Heart left ventricle (tissue), 16 donors: ENCODE data around the gene ERP29. TPM values are rescaled to one million over a fixed set of nuclear protein-coding genes. Genes with fewer than 3 reads are reported as not detected.
"Not testable (repeated sequence)": the region's sequence is repeated elsewhere in the genome, so short reads cannot be mapped to it uniquely, and the experiment has no call there.

Experiments used
- ATAC-seq, 4 donors: fragments of 200-7000 bp; cut with Tn5 transposase; one replicate each; pipeline ENCODE4 v1.9.1; 2020 to 2022; ENCODE audit warnings: moderate library complexity in 4 of 4, mild to moderate bottlenecking in 3 of 4, moderate number of reproducible peaks in 1 of 4
- DNase-seq, 5 donors: peaks; one replicate each; pipeline ENCODE4 v3.0.0-alpha.2; 2020
- H3K27ac ChIP-seq, 12 donors: fragments of 200-600 bp; sonication (generic) in 4 of 12; one replicate each; pipeline versions ENCODE4 v1.5.0 to v1.8.0; 2016 to 2022; ENCODE audit warnings: mild to moderate bottlenecking in 2 of 12
- H3K27me3 ChIP-seq, 9 donors: fragments of 200-600 bp; sonication (generic) in 2 of 9; one replicate each; pipeline versions ENCODE4 v1.5.1 to v1.8.0; 2016 to 2022; ENCODE audit warnings: mild to moderate bottlenecking in 3 of 9
- H3K36me3 ChIP-seq, 9 donors: fragments of 200-600 bp; sonication (generic) in 2 of 9; one replicate each; pipeline versions ENCODE4 v1.5.0 to v1.8.0; 2018 to 2022; ENCODE audit warnings: mild to moderate bottlenecking in 2 of 9
- H3K4me1 ChIP-seq, 12 donors: fragments of 200-600 bp; sonication (generic) in 4 of 12; one replicate each; pipeline versions ENCODE4 v1.5.0 to v1.8.0; 2016 to 2022; ENCODE audit warnings: mild to moderate bottlenecking in 3 of 12
- H3K4me3 ChIP-seq, 12 donors: fragments of 200-600 bp; sonication (generic) in 4 of 12; one replicate each; pipeline versions ENCODE4 v1.5.0 to v1.8.0; 2017 to 2022; ENCODE audit warnings: mild to moderate bottlenecking in 9 of 12, moderate library complexity in 4 of 12
- H3K9me3 ChIP-seq, 12 donors: fragments of 200-600 bp; sonication (generic) in 4 of 12; one replicate each; pipeline versions ENCODE4 v1.5.0 to v1.8.0; 2016 to 2022; ENCODE audit warnings: mild to moderate bottlenecking in 1 of 12
- POLR2A ChIP-seq, 2 donors: fragments of 450-650 bp; IDR thresholded peaks; one replicate each; pipeline ENCODE4 v1.6.1; 2017; ENCODE audit warnings: antibody characterized with exemption in 2 of 2, mild to moderate bottlenecking in 2 of 2, moderate library complexity in 2 of 2
- WGBS, 4 donors: extraction: QIAGEN DNeasy Blood & Tissue Kit in 2 of 4; methylation state at CpG; one replicate each; pipeline versions ENCODE4 v1.1.5 to v1.1.7; 2013 to 2018; 5-methylcytosine and 5-hydroxymethylcytosine counted together
- intact Hi-C, 10 donors: fragments of 100-400 bp; cut with DNase I; formaldehyde crosslinking; loops; one replicate each; pipeline versions ENCODE4 v1.11.1 to v1.14.2; 2022
- polyA plus RNA-seq, 2 donors: library from polyadenylated mRNA; stranded (reverse); fragments of 200-250 nt; gene quantifications; one replicate each; pipeline ENCODE4 v1.2.3, GENCODE V29; 2013
- total RNA-seq, 9 donors: library from RNA; depleted of rRNA in 2 of 9; stranded (reverse); fragments of >200 nt in 2 of 9; fragmentation: NEBNext Ultra II Directional in 3 of 9; extraction: Animal tissue kit (Norgen Biotek cat#: 25700) in 3 of 9; gene quantifications; one replicate each; pipeline versions ENCODE4 v1.1.0 to v1.2.4, GENCODE V29; 2016 to 2023
- TF ChIP-seq, protein P1 (sequence below), 12 donors: fragments of 200-600 bp; sonication (generic) in 4 of 12; IDR thresholded peaks; one replicate each; pipeline versions ENCODE4 v1.5.0 to v1.8.0; 2018 to 2022; ENCODE audit warnings: antibody characterized with exemption in 12 of 12, mild to moderate bottlenecking in 5 of 12
- donor health status: ischemic (EF 13 %, LVEDD 7.1; RV severe dilation, severe dysfunction).
- donor health status: healthy with polysubstance abuse.
- donor health status: DM: no; HTN: yes; CAD: no.
- donor health status: DM: no; HTN: no; CAD: no.
- donor health status: ischemic (EF 25% LVEDD 6.9; RV normal size, moderate dysfunction).
- donor health status: ischemic (EF 25% LVEDD 5.7; RV mildly dilated, moderate dysfunction).
- donor health status: healthy.
- donor health status: DM: yes; HTN: yes; CAD: no.
- donor health status: ischemic (EF 35%, LVEDD 5.7; RV mildly dilated, moderate dysfunction).
- donor health status: nonischemic (EF 11% LVEDD 7.7; RV severe dilation, severe dysfunction).
- donor health status: DM: yes; HTN: yes; CAD: no.
- donor health status: PGD.
- donor health status: ischemic (EF 29% LVEDD 5.4; RV normal size, mild dysfunction).
- donor health status: nonischemic (EF 23%, LVEDD 6.1; RV moderate dilation, normal function).

ERP29 gene
- total and polyA plus RNA-seq, 11 donors: 22.5 to 92.5 (median 55.9) TPM

DNA sequence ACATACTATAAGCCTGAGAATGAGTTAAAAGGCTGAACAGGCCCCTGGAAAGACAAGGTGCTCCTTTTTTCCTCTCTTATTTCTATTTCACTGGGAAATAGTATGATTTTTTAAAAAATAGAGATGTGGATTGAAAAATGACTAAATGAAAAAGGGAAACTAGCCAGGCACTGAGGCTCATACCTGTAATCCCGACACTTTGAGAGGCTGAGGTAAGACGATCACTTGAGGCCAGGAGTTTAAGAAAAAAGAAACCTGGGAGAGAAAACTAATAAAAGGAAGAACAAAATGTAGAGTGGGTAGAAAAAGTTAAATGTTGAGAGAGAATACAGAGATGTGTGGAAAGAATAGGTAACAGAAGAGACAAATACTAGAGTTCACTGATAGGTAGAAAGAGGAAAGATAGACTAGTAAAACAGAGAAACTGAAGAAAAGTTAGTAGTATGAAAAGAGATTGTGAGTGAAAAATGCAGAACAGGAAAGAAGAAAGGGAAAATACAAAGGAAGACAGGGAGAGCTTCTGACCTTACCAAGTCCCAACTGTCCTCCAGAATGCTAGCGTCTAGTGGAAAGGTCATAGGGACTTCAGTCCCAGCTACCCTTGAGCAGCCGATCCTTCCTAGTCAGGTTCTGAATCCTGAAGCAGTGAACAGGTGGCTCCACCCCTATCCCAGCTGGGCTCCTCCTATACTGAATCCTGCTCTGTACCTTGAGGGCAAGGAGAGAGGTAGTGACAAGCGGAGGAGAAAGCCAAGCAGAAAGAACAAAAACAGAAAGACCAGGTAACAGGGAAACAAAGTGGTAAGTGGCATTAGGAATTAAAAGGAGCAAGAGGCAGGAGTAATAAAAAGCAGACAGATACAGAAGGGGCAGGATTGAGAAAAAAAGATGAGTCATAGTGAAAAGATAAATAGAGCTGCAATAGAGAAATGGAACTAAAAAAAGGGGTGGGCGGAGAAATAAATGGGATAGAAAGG, 7.5 kb upstream of the ERP29 start:
- intact Hi-C loops: no loop called here
- 56 to 72% (median 62%) methylated on average over 6 of the region's 6 CpGs for WGBS, 4 donors
- no peaks in the 10 kb centered on the region for H3K9me3 ChIP-seq
- H3K27ac ChIP-seq: peak overlapping the region; percentile 18 to 84 (median 61)
- peaks cover 0 to 26% (median 0%) of the 10 kb centered on the region in 9 donors for H3K36me3 ChIP-seq
- H3K4me1 ChIP-seq: peaks cover 0 to 28% (median under 1%) of the 10 kb centered on the region in 12 donors
- TF ChIP-seq POLR2A (IDR thresholded peaks at IDR 0.05): no peak
- TF ChIP-seq, protein P1, sequence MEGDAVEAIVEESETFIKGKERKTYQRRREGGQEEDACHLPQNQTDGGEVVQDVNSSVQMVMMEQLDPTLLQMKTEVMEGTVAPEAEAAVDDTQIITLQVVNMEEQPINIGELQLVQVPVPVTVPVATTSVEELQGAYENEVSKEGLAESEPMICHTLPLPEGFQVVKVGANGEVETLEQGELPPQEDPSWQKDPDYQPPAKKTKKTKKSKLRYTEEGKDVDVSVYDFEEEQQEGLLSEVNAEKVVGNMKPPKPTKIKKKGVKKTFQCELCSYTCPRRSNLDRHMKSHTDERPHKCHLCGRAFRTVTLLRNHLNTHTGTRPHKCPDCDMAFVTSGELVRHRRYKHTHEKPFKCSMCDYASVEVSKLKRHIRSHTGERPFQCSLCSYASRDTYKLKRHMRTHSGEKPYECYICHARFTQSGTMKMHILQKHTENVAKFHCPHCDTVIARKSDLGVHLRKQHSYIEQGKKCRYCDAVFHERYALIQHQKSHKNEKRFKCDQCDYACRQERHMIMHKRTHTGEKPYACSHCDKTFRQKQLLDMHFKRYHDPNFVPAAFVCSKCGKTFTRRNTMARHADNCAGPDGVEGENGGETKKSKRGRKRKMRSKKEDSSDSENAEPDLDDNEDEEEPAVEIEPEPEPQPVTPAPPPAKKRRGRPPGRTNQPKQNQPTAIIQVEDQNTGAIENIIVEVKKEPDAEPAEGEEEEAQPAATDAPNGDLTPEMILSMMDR (IDR thresholded peaks at IDR 0.05): no peak
- no peaks in the 10 kb centered on the region for H3K27me3 ChIP-seq
- ATAC-seq (peak; percentile 71 to 90 (median 79)), DNase-seq (peak in 2 of 5 donors; percentile 56 to 57)
- H3K4me3 ChIP-seq: peak overlapping the region in 11 of 12 donors; percentile 19 to 49 (median 40)

DNA sequence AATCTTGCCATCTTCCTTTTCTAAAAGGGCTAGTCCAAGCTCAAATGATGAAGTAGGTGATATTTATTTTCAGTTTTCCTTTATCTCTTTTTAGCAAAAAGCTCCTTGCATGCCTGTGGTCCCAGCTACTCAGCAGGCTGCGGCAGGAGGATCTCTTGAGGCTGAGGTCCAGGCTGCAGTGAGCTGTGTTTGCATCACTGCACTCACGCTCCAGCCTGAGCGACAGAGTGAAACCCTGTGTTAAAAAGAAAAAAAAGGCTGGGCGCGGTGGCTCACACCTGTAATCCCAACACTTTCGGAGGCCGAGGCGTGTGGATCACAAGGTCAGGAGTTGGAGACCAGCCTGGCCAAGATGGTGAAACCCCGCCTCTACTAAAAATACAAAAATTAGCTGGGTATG, 5.3 kb upstream of the ERP29 start:
- 91 to 97% (median 96%) methylated on average over 9 of the region's 9 CpGs for WGBS, 4 donors
- no peak for DNase-seq
- Histone ChIP-seq H3K27me3 (no peaks in the 10 kb centered on the region), H3K4me1 (peaks cover 0 to 32% (median 15%) of the 10 kb centered on the region in 12 donors), H3K4me3 (no peak overlapping the region), H3K36me3 (peaks cover 0 to 9% (median 0%) of the 10 kb centered on the region in 9 donors), H3K9me3 (no peaks in the 10 kb centered on the region), H3K27ac (no peak overlapping the region)
- no peak for ATAC-seq
- no peak for TF ChIP-seq POLR2A (IDR thresholded peaks at IDR 0.05)
- TF ChIP-seq, protein P1 (IDR thresholded peaks at IDR 0.05): no peak
- intact Hi-C loops: no loop called here

DNA sequence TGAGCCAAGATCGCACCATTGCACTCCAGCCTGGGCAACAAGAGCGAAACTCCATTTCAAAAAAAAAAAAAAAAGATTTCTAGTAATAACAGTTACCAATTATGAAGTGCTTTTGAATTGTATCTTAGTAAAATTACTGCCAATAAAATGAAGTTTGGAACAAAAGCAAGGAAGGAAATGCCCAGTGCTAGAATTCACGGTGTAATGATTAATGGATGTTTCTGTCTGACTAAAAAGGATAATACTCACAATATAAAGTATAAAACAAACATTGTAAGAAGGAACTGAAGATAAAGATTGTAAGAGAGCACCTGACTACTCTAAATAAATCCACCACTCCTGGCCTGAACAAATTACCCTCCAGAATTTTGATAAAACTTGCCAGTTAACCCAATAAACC, 4.3 kb upstream of the ERP29 start:
- ATAC-seq (no peak), DNase-seq (no peak)
- Histone ChIP-seq H3K4me3 (no peak overlapping the region), H3K27ac (no peak overlapping the region), H3K4me1 (peaks cover 0 to 32% (median 15%) of the 10 kb centered on the region in 12 donors), H3K36me3 (peaks cover 0 to 5% (median 0%) of the 10 kb centered on the region in 9 donors), H3K27me3 (no peaks in the 10 kb centered on the region), H3K9me3 (no peaks in the 10 kb centered on the region)
- intact Hi-C loops: no loop called here
- 77 to 90% (median 82%) methylated on average over 3 of the region's 3 CpGs for WGBS, 4 donors
- TF ChIP-seq, protein P1 (IDR thresholded peaks at IDR 0.05): no peak
- no peak for TF ChIP-seq POLR2A (IDR thresholded peaks at IDR 0.05)

DNA sequence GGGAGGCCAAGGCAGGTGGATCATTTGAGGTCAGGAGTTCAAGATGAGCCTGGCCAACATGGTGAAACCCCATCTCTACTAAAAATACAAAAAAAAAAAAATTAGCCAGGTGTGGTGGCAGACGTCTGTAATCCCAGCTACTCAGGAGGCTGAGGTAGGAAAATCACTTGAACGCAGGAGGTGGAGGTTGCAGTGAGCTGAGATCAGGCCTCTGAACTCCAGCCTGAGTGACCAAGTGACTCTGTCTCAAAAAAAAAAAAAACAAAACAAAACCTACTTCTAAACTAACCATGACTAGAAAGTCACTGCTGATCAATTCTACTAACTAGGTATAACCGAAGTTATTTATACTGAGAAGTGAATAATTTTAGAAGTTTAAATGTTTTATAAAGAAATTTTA, 3.6 kb upstream of the ERP29 start:
- H3K4me3 ChIP-seq, H3K27me3 ChIP-seq, H3K36me3 ChIP-seq, ATAC-seq, H3K9me3 ChIP-seq, DNase-seq, intact Hi-C loops, H3K27ac ChIP-seq: not testable (repeated sequence)
- H3K4me1 ChIP-seq: peaks cover 0 to 39% (median 21%) of the 10 kb centered on the region in 12 donors
- 88 to 91% (median 90%) methylated on average over 3 of the region's 3 CpGs for WGBS, 4 donors
